Mesendoderm (in vitro differentiated cells): Measurements from ENCODE around the gene EFNA1.
A peak's percentile ranks its signal among the peaks of the same experiment; 100 is the strongest.

Experiments
- DNase-seq: peaks from one replicate; pipeline ENCODE4 v3.0.0; 2013
- H2AK5ac ChIP-seq: 2 replicates; pipeline ENCODE4 v1.6.1; 2013; ENCODE audit warnings: low read length, inconsistent platforms
- H2BK120ac ChIP-seq: 2 replicates; pipeline ENCODE4 v1.6.1; 2013; ENCODE audit warnings: low read depth, mild to moderate bottlenecking, low read length, moderate library complexity, mixed read lengths
- H2BK15ac ChIP-seq: replicated peaks from 2 replicates; pipeline ENCODE4 v1.6.1; 2013; ENCODE audit warnings: low read depth, mild to moderate bottlenecking, moderate library complexity
- H2BK5ac ChIP-seq: 2 replicates; pipeline ENCODE4 v1.6.1; 2013; ENCODE audit warnings: low read length, inconsistent platforms
- H3K18ac ChIP-seq: 2 replicates; pipeline ENCODE4 v1.6.1; 2013; ENCODE audit warnings: mild to moderate bottlenecking, low read length, mixed read lengths
- H3K23ac ChIP-seq: one replicate; pipeline ENCODE4 v1.6.1; 2013; ENCODE audit warnings: low read length
- H3K27ac ChIP-seq: 2 replicates; pipeline ENCODE4 v1.5.1; 2013; ENCODE audit warnings: low read depth, mild to moderate bottlenecking, inconsistent platforms, low read length, moderate library complexity
- H3K27me3 ChIP-seq: 2 replicates; pipeline ENCODE4 v1.6.1; 2013; ENCODE audit warnings: low read length, control low read depth, mild to moderate bottlenecking, inconsistent platforms; ENCODE audit not compliant: insufficient read depth, poor library complexity
- H3K36me3 ChIP-seq: 2 replicates; pipeline ENCODE4 v1.6.1; 2013; ENCODE audit warnings: low read length, inconsistent platforms; ENCODE audit not compliant: control insufficient read depth, insufficient read depth
- H3K4ac ChIP-seq: one replicate; pipeline ENCODE4 v1.6.1; 2013; ENCODE audit warnings: low read depth, mild to moderate bottlenecking, low read length, moderate library complexity
- H3K4me1 ChIP-seq: 2 replicates; pipeline ENCODE4 v1.6.1; 2013; ENCODE audit warnings: low read depth, low read length, inconsistent platforms; ENCODE audit not compliant: control insufficient read depth
- H3K4me2 ChIP-seq: 2 replicates; pipeline ENCODE4 v1.6.1; 2013; ENCODE audit warnings: low read length
- H3K4me3 ChIP-seq: 2 replicates; pipeline ENCODE4 v1.5.1; 2013; ENCODE audit warnings: mild to moderate bottlenecking, low read length
- H3K56ac ChIP-seq: one replicate; pipeline ENCODE4 v1.6.1; 2013; ENCODE audit warnings: low read length
- H3K79me1 ChIP-seq: 2 replicates; pipeline ENCODE4 v1.6.1; 2013; ENCODE audit warnings: low read length, inconsistent platforms
- H3K79me2 ChIP-seq: 2 replicates; pipeline ENCODE4 v1.6.1; 2013; ENCODE audit warnings: mild to moderate bottlenecking, low read length; ENCODE audit not compliant: control insufficient read depth, insufficient read depth
- H3K9ac ChIP-seq: 2 replicates; pipeline ENCODE4 v1.6.1; 2013; ENCODE audit warnings: low read length, inconsistent platforms
- H4K5ac ChIP-seq: one replicate; pipeline ENCODE4 v1.6.1; 2013; ENCODE audit warnings: low read length
- H4K8ac ChIP-seq: one replicate; pipeline ENCODE4 v1.6.1; 2013; ENCODE audit warnings: low read depth, mild to moderate bottlenecking, control low read depth, low read length, moderate library complexity
- WGBS: extraction: QIAGEN DNeasy Blood & Tissue Kit; methylation state at CpG from one replicate; pipeline ENCODE4 v1.1.7; 2013; ENCODE audit warnings: low lambda C conversion rate, missing lambda C conversion rate; ENCODE audit not compliant: insufficient coverage; ENCODE audit errors: extremely low coverage; 5-methylcytosine and 5-hydroxymethylcytosine counted together

Gene EFNA1

GRCh38 chr1:155120253-155120652 is 7.4 kb upstream of the EFNA1 start:
- H3K56ac ChIP-seq, result no peak overlapping the region
- no peaks in the 10 kb centered on the region for H3K4me1 ChIP-seq
- H4K5ac ChIP-seq, result no peak overlapping the region
- no peak overlapping the region for H3K18ac ChIP-seq
- H3K27ac ChIP-seq, result no peak overlapping the region
- WGBS, result no CpG with 5 or more reads among the region's 6 CpGs
- H3K4me2 ChIP-seq, result no peak overlapping the region
- no peak overlapping the region for H3K4me3 ChIP-seq
- no peak overlapping the region for H3K9ac ChIP-seq
- no peak overlapping the region for H2BK120ac ChIP-seq
- H2BK5ac ChIP-seq, result no peak overlapping the region
- H3K79me2 ChIP-seq, result no peaks in the 10 kb centered on the region
- peaks cover 1% of the 10 kb centered on the region for H3K27me3 ChIP-seq
- no peaks in the 10 kb centered on the region for H3K79me1 ChIP-seq
- H3K23ac ChIP-seq, result no peak overlapping the region
- H4K8ac ChIP-seq, result no peak overlapping the region
- H3K4ac ChIP-seq, result no peak overlapping the region
- H2BK15ac ChIP-seq, result no peak overlapping the region
- DNase-seq, result no peak
- no peak overlapping the region for H2AK5ac ChIP-seq
- no peaks in the 10 kb centered on the region for H3K36me3 ChIP-seq

GRCh38 chr1:155121249-155121648 is 6.4 kb upstream of the EFNA1 start:
- Histone ChIP-seq H3K56ac (no peak overlapping the region), H4K8ac (no peak overlapping the region), H3K4ac (no peak overlapping the region), H3K9ac (no peak overlapping the region), H2BK5ac (no peak overlapping the region), H4K5ac (no peak overlapping the region), H3K4me3 (no peak overlapping the region), H3K79me2 (no peaks in the 10 kb centered on the region), H3K23ac (no peak overlapping the region), H3K36me3 (no peaks in the 10 kb centered on the region), H2BK15ac (no peak overlapping the region), H3K4me2 (no peak overlapping the region), H3K4me1 (no peaks in the 10 kb centered on the region), H3K79me1 (no peaks in the 10 kb centered on the region), H3K27me3 (peaks cover 9% of the 10 kb centered on the region), H3K18ac (no peak overlapping the region), H2BK120ac (no peak overlapping the region), H2AK5ac (no peak overlapping the region), H3K27ac (no peak overlapping the region)
- no CpG with 5 or more reads among the region's 2 CpGs for WGBS
- no peak for DNase-seq

- Histone ChIP-seq H3K18ac (no peak overlapping the region), H3K56ac (no peak overlapping the region), H4K5ac (no peak overlapping the region), H3K79me1 (no peaks in the 10 kb centered on the region), H2BK5ac (no peak overlapping the region), H3K27me3 (peaks cover 14% of the 10 kb centered on the region), H2BK120ac (no peak overlapping the region), H3K4ac (no peak overlapping the region), H3K23ac (no peak overlapping the region), H4K8ac (no peak overlapping the region), H3K4me1 (peaks cover 2% of the 10 kb centered on the region), H3K9ac (no peak overlapping the region), H2AK5ac (no peak overlapping the region), H3K4me3 (no peak overlapping the region), H3K36me3 (no peaks in the 10 kb centered on the region), H2BK15ac (no peak overlapping the region), H3K4me2 (no peak overlapping the region), H3K79me2 (no peaks in the 10 kb centered on the region), H3K27ac (no peak overlapping the region)
- WGBS, result no CpG with 5 or more reads among the region's 2 CpGs
- DNase-seq, result no peak
Measured at GRCh38 chr1:155122308-155122707, 5.4 kb upstream of the EFNA1 start.

GRCh38 chr1:155123801-155124200 is 3.9 kb upstream of the EFNA1 start:
- no CpG with 5 or more reads among the region's 4 CpGs for WGBS
- Histone ChIP-seq H3K27ac (no peak overlapping the region), H2BK15ac (no peak overlapping the region), H3K18ac (no peak overlapping the region), H3K9ac (no peak overlapping the region), H3K27me3 (peaks cover 14% of the 10 kb centered on the region), H3K4me1 (peaks cover 6% of the 10 kb centered on the region), H3K79me2 (no peaks in the 10 kb centered on the region), H3K4me3 (no peak overlapping the region), H2BK5ac (no peak overlapping the region), H2AK5ac (no peak overlapping the region), H3K36me3 (no peaks in the 10 kb centered on the region), H4K8ac (no peak overlapping the region), H3K4me2 (no peak overlapping the region), H4K5ac (no peak overlapping the region), H2BK120ac (no peak overlapping the region), H3K4ac (no peak overlapping the region), H3K56ac (no peak overlapping the region), H3K23ac (no peak overlapping the region), H3K79me1 (peaks cover 1% of the 10 kb centered on the region)
- no peak for DNase-seq

GRCh38 chr1:155124503-155125463 is 2.9 kb upstream of the EFNA1 start:
- Histone ChIP-seq H3K4me1 (peaks cover 13% of the 10 kb centered on the region), H3K79me2 (no peaks in the 10 kb centered on the region), H3K56ac (no peak overlapping the region), H3K27me3 (peaks cover 14% of the 10 kb centered on the region), H2BK5ac (no peak overlapping the region), H4K5ac (no peak overlapping the region), H3K23ac (no peak overlapping the region), H3K4me2 (no peak overlapping the region), H2AK5ac (no peak overlapping the region), H3K36me3 (no peaks in the 10 kb centered on the region), H3K9ac (no peak overlapping the region), H3K79me1 (peaks cover 1% of the 10 kb centered on the region), H4K8ac (no peak overlapping the region), H3K4me3 (no peak overlapping the region), H3K27ac (no peak overlapping the region), H3K18ac (no peak overlapping the region), H2BK120ac (no peak overlapping the region), H2BK15ac (no peak overlapping the region), H3K4ac (no peak overlapping the region)
- peak; percentile 88 for DNase-seq
- no CpG with 5 or more reads among the region's 16 CpGs for WGBS
